Activated gamma-delta T cell treated with Interleukin-2 at 50 U/mL for 16 hours (primary cell): ENCODE data around the gene ABO.
"Not testable (repeated sequence)": the region's sequence is repeated elsewhere in the genome, so short reads cannot be mapped to it uniquely, and the experiment has no call there.

ENCODE experiments used
- DNase-seq: peaks from one replicate; pipeline ENCODE4 v3.0.0-alpha.2; 2020

ABO gene

GRCh38 chr9:133275105-133276000 lies at the start of gene ABO:
Gene ABO, minus strand, starts transcription at chr9:133275201.
- DNase-seq, result no peak

- DNase-seq, result no peak
Observed at GRCh38 chr9:133323991-133324703, 49.1 kb upstream of the ABO start.

GRCh38 chr9:133323211-133323610 lies 48.2 kb upstream of the ABO start:
- DNase-seq, result no peak

DNA sequence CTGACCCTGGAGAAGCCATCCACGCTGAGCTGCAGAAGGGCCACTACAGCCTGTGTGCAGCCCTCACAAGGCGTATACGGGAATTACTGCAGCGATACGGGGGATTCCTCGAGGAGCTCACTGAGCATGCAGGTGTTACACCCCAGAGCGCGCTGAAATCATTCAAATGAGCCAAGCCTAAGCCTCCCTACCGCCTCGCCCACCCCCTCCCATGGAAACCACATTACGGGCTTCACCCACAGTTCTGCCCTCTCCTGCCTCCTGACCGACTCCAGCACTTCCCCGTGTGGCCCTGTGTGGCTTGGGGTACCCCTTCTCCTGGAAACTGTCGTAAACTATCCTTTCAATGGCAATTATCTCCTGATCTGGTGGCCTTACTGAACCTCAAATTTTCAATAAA lies 47.7 kb upstream of the ABO start:
- DNase-seq, result no peak

GRCh38 chr9:133321411-133321935 lies 46.5 kb upstream of the ABO start:
- no peak for DNase-seq

- no peak for DNase-seq
Observed at GRCh38 chr9:133320421-133320881, 45.5 kb upstream of the ABO start.

DNA sequence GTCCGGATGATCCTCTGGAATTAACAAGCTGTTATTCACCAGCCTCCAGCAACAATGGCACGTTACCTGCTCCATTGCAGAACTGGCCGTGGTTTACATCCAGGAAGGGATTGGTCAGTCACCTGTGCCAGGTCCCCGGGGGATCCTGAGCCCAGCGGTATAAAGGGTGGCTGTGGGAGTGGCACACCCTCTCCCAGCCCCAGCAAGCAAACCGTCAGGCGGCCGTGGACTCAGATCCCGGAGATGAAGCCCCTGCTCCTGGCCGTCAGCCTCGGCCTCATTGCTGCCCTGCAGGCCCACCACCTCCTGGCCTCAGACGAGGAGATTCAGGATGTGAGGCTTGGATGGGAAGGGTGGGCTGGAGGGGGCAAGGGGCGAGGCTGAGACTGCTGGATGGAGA lies 42.5 kb upstream of the ABO start:
- DNase-seq, result not testable (repeated sequence)

GRCh38 chr9:133315997-133316396 lies 41.0 kb upstream of the ABO start:
- DNase-seq, result no peak

DNA sequence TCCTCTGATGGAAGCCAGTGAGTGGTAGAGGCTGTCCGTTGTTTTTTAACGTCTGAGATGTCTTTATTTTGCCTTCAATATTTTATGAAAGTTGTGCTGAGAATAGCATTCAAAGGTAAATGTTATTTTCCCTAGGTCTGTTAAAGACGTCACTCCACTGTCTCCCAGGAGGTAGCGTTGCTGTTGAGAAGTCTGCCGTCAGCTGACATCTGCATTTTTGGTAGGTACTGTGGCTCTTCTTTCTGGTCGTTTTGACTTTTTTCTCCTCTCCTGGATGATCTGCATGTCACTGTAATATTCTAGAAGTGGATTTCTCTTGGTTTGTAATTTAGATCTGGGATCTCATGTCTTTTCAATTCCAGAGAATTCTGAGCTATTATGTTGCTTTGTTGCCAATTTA lies 34.6 kb upstream of the ABO start:
- DNase-seq, result no peak

GRCh38 chr9:133307301-133307700 lies 32.3 kb upstream of the ABO start:
- no peak for DNase-seq

DNA sequence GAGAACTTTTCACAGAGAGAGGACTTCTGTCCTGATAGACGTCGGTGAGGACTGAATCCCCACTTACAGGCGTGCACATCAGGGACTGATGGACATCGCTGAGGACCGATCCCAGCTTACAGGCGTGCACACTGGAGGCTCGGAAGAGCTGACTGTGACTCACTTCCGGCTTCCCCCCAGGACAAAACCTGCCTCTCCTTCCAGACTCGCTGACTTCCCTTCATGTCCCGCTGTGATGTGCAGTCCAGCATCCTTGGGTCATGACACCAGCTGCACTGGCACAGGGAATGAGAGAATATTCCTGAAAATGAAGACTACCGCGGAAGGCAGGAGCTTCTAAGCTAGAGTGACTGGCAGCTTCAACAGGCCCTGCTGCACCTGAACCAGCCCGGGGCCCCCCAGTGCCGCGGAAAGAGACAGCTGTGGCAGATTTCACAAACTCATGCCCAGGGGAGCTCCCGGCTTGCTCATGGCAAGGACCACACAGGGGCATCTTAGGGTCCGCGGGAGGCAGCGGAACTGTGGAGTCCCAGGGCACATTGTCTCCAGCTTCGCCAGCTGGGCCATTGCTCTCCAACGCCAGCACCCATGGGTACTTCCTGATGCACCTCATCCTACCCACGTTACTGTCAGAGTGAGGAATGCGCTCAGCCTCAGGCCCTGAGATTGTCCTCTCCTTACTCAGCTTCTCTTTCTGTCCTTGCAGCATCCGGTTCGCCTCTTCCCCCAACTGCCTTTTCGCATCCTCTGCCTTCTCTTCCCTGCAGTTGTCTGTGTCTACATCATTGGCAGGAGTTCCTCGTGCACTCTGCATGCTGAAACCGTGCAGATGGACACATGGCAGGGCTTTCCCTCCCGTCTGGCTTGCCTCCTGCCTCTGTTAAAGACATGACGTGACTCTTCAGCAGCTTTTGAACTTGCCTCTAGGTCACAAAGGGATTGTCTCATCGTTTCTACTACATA lies 31.5 kb upstream of the ABO start:
- DNase-seq, result no peak

DNA sequence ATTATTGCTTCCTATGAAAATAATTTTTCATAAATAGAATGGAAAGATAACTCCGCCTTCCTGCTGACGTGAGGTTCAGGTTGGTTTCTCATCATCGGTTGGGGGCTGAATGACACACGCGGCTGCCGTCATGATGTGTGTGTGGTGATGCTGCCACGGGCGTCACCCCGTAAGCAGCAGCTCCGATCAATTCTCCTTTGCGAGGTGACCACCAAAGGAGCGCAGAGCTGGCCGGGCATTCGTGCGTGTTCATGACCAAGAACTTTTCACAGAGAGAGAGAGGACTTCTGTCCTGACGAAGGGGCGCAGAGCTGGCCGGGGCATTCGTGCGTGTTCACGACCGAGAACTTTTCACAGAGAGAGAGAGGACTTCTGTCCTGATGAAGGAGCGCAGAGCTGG lies 30.7 kb upstream of the ABO start:
- DNase-seq, result no peak

- DNase-seq, result no peak
Observed at GRCh38 chr9:133304477-133305377, 29.7 kb upstream of the ABO start.

GRCh38 chr9:133304158-133304470 lies 29.1 kb upstream of the ABO start:
- DNase-seq, result no peak

GRCh38 chr9:133303266-133304157 lies 28.5 kb upstream of the ABO start:
- DNase-seq, result no peak

- DNase-seq, result no peak
Observed at GRCh38 chr9:133301253-133302230, 26.5 kb upstream of the ABO start.

- not testable (repeated sequence) for DNase-seq
Observed at GRCh38 chr9:133299996-133300395, 25.0 kb upstream of the ABO start.

- DNase-seq, result no peak
Observed at GRCh38 chr9:133294257-133294656, 19.3 kb upstream of the ABO start.

DNA sequence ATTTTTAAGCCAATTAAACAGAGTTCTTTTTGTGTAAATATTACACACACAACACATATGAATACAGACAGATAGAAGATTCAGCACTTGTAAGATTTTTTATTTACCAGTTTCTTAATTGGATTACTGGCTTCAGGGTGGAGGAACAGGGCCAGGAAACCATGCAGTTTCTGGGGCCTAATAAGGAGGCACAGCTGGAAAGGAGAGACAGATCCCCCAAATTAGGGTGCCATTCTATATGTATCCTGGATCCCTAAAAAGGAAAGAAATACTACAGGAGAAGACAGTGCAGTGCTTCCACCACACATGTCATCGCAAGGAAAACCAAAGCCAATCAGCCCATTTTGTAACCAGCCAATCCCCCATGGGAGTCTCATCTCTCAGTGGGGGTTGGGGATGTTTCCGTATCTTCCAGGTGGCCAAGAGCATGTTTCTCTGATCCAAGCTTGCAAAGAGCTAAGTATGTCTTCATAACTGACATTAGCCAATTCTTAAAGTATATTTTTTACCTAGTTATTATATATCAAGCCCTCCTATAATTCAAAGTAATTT lies 15.8 kb upstream of the ABO start:
- DNase-seq, result no peak
